ENCODE measurements around the gene INHBB.

DNA sequence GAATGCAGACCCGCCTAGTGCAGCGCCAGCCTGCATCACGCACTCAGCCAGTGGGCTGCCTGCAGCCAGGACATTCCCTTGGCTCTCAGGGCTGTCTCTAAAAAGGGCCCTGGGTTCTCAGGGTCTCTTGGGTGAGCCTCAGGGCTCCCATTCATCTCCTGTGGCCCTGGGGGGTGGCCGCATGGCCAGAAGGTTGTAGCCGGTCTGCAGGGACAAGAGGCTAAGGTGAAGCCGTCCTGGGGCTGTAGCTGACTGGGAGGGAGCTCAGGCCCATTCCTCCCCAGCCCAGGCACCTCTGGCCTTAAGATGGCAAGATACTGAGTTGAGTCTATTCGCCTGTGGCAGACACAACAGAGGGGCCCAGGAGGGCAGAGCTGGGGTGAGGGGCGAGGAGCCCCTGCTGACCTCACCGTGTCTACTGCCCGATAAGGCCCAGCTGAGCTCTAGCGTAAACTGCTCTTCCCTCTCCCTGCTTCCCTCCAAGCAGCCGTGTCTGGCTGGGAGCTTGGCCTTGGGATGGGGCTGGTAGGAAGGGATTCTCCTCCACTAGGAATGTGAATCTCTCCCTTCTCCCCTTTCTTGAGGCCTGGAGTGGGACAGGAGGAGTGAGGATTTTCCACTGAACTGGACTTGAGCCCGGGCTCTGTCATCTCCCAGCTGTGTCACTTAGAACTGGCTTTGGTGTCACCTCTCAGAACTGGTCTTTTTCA is 37.9 kb downstream of the INHBB start:
- TF ChIP-seq, protein P1, sequence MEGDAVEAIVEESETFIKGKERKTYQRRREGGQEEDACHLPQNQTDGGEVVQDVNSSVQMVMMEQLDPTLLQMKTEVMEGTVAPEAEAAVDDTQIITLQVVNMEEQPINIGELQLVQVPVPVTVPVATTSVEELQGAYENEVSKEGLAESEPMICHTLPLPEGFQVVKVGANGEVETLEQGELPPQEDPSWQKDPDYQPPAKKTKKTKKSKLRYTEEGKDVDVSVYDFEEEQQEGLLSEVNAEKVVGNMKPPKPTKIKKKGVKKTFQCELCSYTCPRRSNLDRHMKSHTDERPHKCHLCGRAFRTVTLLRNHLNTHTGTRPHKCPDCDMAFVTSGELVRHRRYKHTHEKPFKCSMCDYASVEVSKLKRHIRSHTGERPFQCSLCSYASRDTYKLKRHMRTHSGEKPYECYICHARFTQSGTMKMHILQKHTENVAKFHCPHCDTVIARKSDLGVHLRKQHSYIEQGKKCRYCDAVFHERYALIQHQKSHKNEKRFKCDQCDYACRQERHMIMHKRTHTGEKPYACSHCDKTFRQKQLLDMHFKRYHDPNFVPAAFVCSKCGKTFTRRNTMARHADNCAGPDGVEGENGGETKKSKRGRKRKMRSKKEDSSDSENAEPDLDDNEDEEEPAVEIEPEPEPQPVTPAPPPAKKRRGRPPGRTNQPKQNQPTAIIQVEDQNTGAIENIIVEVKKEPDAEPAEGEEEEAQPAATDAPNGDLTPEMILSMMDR (IDR thresholded peaks at IDR 0.05), result no peak
- no peak for TF ChIP-seq POLR2A (IDR thresholded peaks at IDR 0.05)

Data from right lobe of liver (tissue), 4 donors.